Measurements from ENCODE around the gene MYBBP1A. TPM values are rescaled to one million over a fixed set of nuclear protein-coding genes. Genes with fewer than 3 reads are reported as not detected.

MYBBP1A gene
- polyA plus RNA-seq, 3 donors = 4.2 to 22.3 (median 5.3) TPM

- peaks cover 0 to 6% (median 3%) of the 10 kb centered on the region in 3 donors for H3K27me3 Mint-ChIP-seq (ENCODE audit: low read depth in 3 of 3)
- WGBS (ENCODE audit: insufficient coverage) = 93% methylated on average over 17 of the region's 32 CpGs
- no peak overlapping the region for H3K4me3 ChIP-seq (replicated peaks in 1 of 3; ENCODE audit: low read depth in 2 of 3, low read length in 3 of 3)
- no peaks in the 10 kb centered on the region for H3K4me1 Mint-ChIP-seq
- no peak overlapping the region for H2AFZ ChIP-seq (ENCODE audit: insufficient read depth, low read depth, low read length, poor library complexity, severe bottlenecking)
- peaks cover 56 to 95% of the 10 kb centered on the region in 2 donors for H3K36me3 Mint-ChIP-seq
- no peaks in the 10 kb centered on the region for H3K9me3 Mint-ChIP-seq
- H3K4me3 Mint-ChIP-seq = no peak overlapping the region
- peak overlapping the region in 1 of 7 donors; percentile 23 for H3K27ac Mint-ChIP-seq
- DNase-seq = no peak
- intact Hi-C loops (cut with micrococcal nuclease) = no loop called here
- no peak for TF ChIP-seq CTCF (IDR thresholded peaks at IDR 0.05)
- H4K20me1 ChIP-seq (ENCODE audit: insufficient read depth, low read length) = no peaks in the 10 kb centered on the region
- no peaks in the 10 kb centered on the region for H3K79me2 ChIP-seq (ENCODE audit: insufficient read depth, low read length)
- no peaks in the 10 kb centered on the region for H3K9me3 ChIP-seq (replicated peaks in 1 of 2; ENCODE audit: control insufficient read depth in 1 of 2, insufficient read depth in 1 of 2, low read length in 2 of 2)
- H3K27me3 ChIP-seq (ENCODE audit: control insufficient read depth in 2 of 2, insufficient read depth in 2 of 2, low read length in 2 of 2) = no peaks in the 10 kb centered on the region
- no peaks in the 10 kb centered on the region for H3K4me1 ChIP-seq (ENCODE audit: control insufficient read depth in 1 of 2, insufficient read depth in 2 of 2, low read length in 2 of 2)
- no peak overlapping the region for H3K27ac ChIP-seq (ENCODE audit: low read depth in 1 of 2, low read length in 2 of 2)
- H3K4me2 ChIP-seq (replicated peaks; ENCODE audit: extremely low read depth, low read length, poor library complexity, severe bottlenecking) = no peak overlapping the region
- no peak overlapping the region for H3K9ac ChIP-seq (ENCODE audit: insufficient read depth, low read length, poor library complexity, severe bottlenecking)
- H3K36me3 ChIP-seq (replicated peaks in 1 of 2; ENCODE audit: control insufficient read depth in 1 of 2, insufficient read depth in 2 of 2, low read length in 2 of 2) = peaks cover 78 to 90% of the 10 kb centered on the region in 2 donors
Observed at GRCh38 chr17:4545217-4545951, 9.8 kb downstream of the MYBBP1A start.

- H4K20me1 ChIP-seq (ENCODE audit: insufficient read depth, low read length) = no peaks in the 10 kb centered on the region
- Mint-ChIP-seq H3K4me3 (no peak overlapping the region), H3K4me1 (no peaks in the 10 kb centered on the region), H3K27ac (no peak overlapping the region), H3K27me3 (ENCODE audit: low read depth in 3 of 3) (peaks cover 0 to 6% (median 3%) of the 10 kb centered on the region in 3 donors), H3K36me3 (peaks cover 52 to 95% of the 10 kb centered on the region in 2 donors), H3K9me3 (no peaks in the 10 kb centered on the region)
- H3K27ac ChIP-seq (ENCODE audit: low read depth in 1 of 2, low read length in 2 of 2) = no peak overlapping the region
- peaks cover 78 to 90% of the 10 kb centered on the region in 2 donors for H3K36me3 ChIP-seq (replicated peaks in 1 of 2; ENCODE audit: control insufficient read depth in 1 of 2, insufficient read depth in 2 of 2, low read length in 2 of 2)
- DNase-seq = no peak
- no peak overlapping the region for H3K4me3 ChIP-seq (replicated peaks in 1 of 3; ENCODE audit: low read depth in 2 of 3, low read length in 3 of 3)
- no peaks in the 10 kb centered on the region for H3K79me2 ChIP-seq (ENCODE audit: insufficient read depth, low read length)
- no peaks in the 10 kb centered on the region for H3K9me3 ChIP-seq (replicated peaks in 1 of 2; ENCODE audit: control insufficient read depth in 1 of 2, insufficient read depth in 1 of 2, low read length in 2 of 2)
- intact Hi-C loops (cut with micrococcal nuclease) = no loop called here
- no peak for TF ChIP-seq CTCF (IDR thresholded peaks at IDR 0.05)
- no peaks in the 10 kb centered on the region for H3K4me1 ChIP-seq (ENCODE audit: control insufficient read depth in 1 of 2, insufficient read depth in 2 of 2, low read length in 2 of 2)
- H3K27me3 ChIP-seq (ENCODE audit: control insufficient read depth in 2 of 2, insufficient read depth in 2 of 2, low read length in 2 of 2) = no peaks in the 10 kb centered on the region
- H3K9ac ChIP-seq (ENCODE audit: insufficient read depth, low read length, poor library complexity, severe bottlenecking) = no peak overlapping the region
- no peak overlapping the region for H3K4me2 ChIP-seq (replicated peaks; ENCODE audit: extremely low read depth, low read length, poor library complexity, severe bottlenecking)
- no peak overlapping the region for H2AFZ ChIP-seq (ENCODE audit: insufficient read depth, low read depth, low read length, poor library complexity, severe bottlenecking)
- 98% methylated on average over 8 of the region's 18 CpGs for WGBS (ENCODE audit: insufficient coverage)
Observed at GRCh38 chr17:4544951-4545216, 10.3 kb downstream of the MYBBP1A start.
